K562 (cell line): ENCODE data around the gene NT5C1B.

Source experiments
- ZFX ChIP-seq: sonication (generic); formaldehyde crosslinking; IDR thresholded peaks from 2 replicates; pipeline ENCODE4 v1.8.0; 2022; ENCODE audit warnings: mild to moderate bottlenecking, missing genetic modification reagents, moderate library complexity
- TF ChIP-seq, protein P1 (sequence below), 3 experiments: IDR thresholded peaks in 2 of 3; conservative IDR thresholded peaks in 1 of 3; 2 replicates each; pipeline ENCODE4 v1.5.1; 2011 to 2012; ENCODE audit warnings: low read length in 3 of 3, mild to moderate bottlenecking in 3 of 3, control low read depth in 2 of 3, improper control_type of control experiment in 1 of 3, inconsistent platforms in 1 of 3, low read depth in 1 of 3, mixed read lengths in 1 of 3, moderate library complexity in 1 of 3; ENCODE audit not compliant: insufficient read depth in 2 of 3

- TF ChIP-seq, protein P1, sequence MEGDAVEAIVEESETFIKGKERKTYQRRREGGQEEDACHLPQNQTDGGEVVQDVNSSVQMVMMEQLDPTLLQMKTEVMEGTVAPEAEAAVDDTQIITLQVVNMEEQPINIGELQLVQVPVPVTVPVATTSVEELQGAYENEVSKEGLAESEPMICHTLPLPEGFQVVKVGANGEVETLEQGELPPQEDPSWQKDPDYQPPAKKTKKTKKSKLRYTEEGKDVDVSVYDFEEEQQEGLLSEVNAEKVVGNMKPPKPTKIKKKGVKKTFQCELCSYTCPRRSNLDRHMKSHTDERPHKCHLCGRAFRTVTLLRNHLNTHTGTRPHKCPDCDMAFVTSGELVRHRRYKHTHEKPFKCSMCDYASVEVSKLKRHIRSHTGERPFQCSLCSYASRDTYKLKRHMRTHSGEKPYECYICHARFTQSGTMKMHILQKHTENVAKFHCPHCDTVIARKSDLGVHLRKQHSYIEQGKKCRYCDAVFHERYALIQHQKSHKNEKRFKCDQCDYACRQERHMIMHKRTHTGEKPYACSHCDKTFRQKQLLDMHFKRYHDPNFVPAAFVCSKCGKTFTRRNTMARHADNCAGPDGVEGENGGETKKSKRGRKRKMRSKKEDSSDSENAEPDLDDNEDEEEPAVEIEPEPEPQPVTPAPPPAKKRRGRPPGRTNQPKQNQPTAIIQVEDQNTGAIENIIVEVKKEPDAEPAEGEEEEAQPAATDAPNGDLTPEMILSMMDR (IDR thresholded peaks at IDR 0.05 in 2 of 3, conservative IDR thresholded peaks at IDR 0.05 in 1 of 3; ENCODE audit: insufficient read depth in 2 of 3, low read depth in 1 of 3, low read length in 3 of 3), result no peak
- TF ChIP-seq ZFX (CRISPR knock-in tag), result no peak
Observed at GRCh38 chr2:18527326-18527725, 62.0 kb downstream of the NT5C1B start.
